Esophagus squamous epithelium (tissue), 5 donors: ENCODE results near the gene NOD1. TPM values are rescaled to one million over a fixed set of nuclear protein-coding genes. Genes with fewer than 3 reads are reported as not detected.

Experiments
- DNase-seq: peaks from one replicate; lab custom pipeline; 2025; lab: John Stamatoyannopoulos, UW
- H3K27ac ChIP-seq, 4 donors: fragments of 200-600 bp; sonication (generic); one replicate each; pipeline ENCODE4 v1.5.1; 2016 to 2019; ENCODE audit warnings: mild to moderate bottlenecking in 1 of 4
- H3K27me3 ChIP-seq, 4 donors: fragments of 200-600 bp; sonication (generic); 1 replicate in 3 of 4; 2 replicates in 1 of 4; pipeline versions ENCODE4 v1.5.1 to v1.6.0; 2017 to 2021; ENCODE audit warnings: antibody characterized with exemption in 1 of 4
- H3K36me3 ChIP-seq, 3 donors: fragments of 200-600 bp; sonication (generic); one replicate each; pipeline ENCODE4 v1.5.1; 2016 to 2019
- H3K4me1 ChIP-seq, 3 donors: fragments of 200-600 bp; sonication (generic); one replicate each; pipeline ENCODE4 v1.5.1; 2017 to 2019
- H3K4me3 ChIP-seq, 4 donors: fragments of 200-600 bp; sonication (generic); 1 replicate in 3 of 4; 2 replicates in 1 of 4; pipeline ENCODE4 v1.5.1; 2016 to 2019; ENCODE audit warnings: mild to moderate bottlenecking in 2 of 4, moderate library complexity in 1 of 4
- H3K9me3 ChIP-seq, 3 donors: fragments of 200-600 bp; sonication (generic); one replicate each; pipeline ENCODE4 v1.5.1; 2016 to 2019
- CTCF ChIP-seq, 6 experiments: fragments of 450-650 bp in 4 of 6; fragments of 200-600 bp in 2 of 6; sonication (generic) in 2 of 6; IDR thresholded peaks; one replicate each; pipeline ENCODE4 v1.5.1; 2016 to 2019; ENCODE audit warnings: antibody characterized with exemption in 6 of 6, mild to moderate bottlenecking in 4 of 6, moderate library complexity in 4 of 6
- POLR2A ChIP-seq, 4 donors: fragments of 450-650 bp; IDR thresholded peaks; one replicate each; pipeline ENCODE4 v1.6.1; 2017; ENCODE audit warnings: antibody characterized with exemption in 4 of 4, mild to moderate bottlenecking in 4 of 4, moderate library complexity in 3 of 4
- WGBS, 2 donors: methylation state at CpG; one replicate each; pipeline ENCODE4 v1.1.5; 2018; 5-methylcytosine and 5-hydroxymethylcytosine counted together
- intact Hi-C: fragments of 100-400 bp; cut with DNase I; formaldehyde crosslinking; loops from one replicate; pipeline ENCODE4 v1.15.0; 2022
- total RNA-seq, 4 donors: library from RNA; depleted of rRNA; stranded (reverse); fragments of >200 nt; gene quantifications; one replicate each; pipeline ENCODE4 v1.1.0, GENCODE V29; 2016
- donor health status: DM: yes; HTN: yes; CAD: no.

Gene NOD1
- total RNA-seq, 4 donors from 2014 or later: 4.2 to 13.0 (median 6.2) TPM

DNA sequence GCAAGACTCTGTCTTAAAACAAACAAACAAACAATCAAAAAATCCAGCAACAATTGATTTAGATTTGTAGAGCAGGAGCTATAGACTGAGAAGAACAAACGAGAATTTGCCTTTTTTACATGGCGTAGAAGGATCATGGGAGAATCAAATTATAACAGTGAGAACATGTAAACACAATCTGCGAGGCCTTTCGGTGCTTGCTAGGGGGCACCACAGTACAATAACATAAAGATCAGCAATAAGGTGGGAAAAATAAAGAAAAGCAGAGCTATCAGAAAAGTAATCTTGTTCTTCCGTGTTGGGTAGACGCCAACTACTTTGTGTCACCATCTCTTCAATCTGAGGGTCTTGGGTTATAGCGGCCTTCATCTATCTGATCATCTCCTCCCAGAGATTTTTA is 82.2 kb downstream of the NOD1 start:
- no peaks in the 10 kb centered on the region for H3K4me1 ChIP-seq
- no peak overlapping the region for H3K4me3 ChIP-seq
- TF ChIP-seq POLR2A (IDR thresholded peaks at IDR 0.05) (no peak), CTCF (IDR thresholded peaks at IDR 0.05) (peak in 1 of 6 experiments; percentile 6)
- H3K27me3 ChIP-seq: no peaks in the 10 kb centered on the region
- H3K9me3 ChIP-seq: no peaks in the 10 kb centered on the region
- no peaks in the 10 kb centered on the region for H3K36me3 ChIP-seq
- intact Hi-C loops: no loop called here
- WGBS, 2 donors: 85 to 91% methylated on average over 7 of the region's 7 CpGs
- H3K27ac ChIP-seq: no peak overlapping the region
- no peak for DNase-seq

GRCh38 chr7:30395676-30396075 is 82.9 kb downstream of the NOD1 start:
- TF ChIP-seq POLR2A (IDR thresholded peaks at IDR 0.05) (no peak), CTCF (IDR thresholded peaks at IDR 0.05) (no peak)
- Histone ChIP-seq H3K4me1 (no peaks in the 10 kb centered on the region), H3K4me3 (no peak overlapping the region), H3K27ac (no peak overlapping the region), H3K9me3 (no peaks in the 10 kb centered on the region), H3K27me3 (no peaks in the 10 kb centered on the region), H3K36me3 (no peaks in the 10 kb centered on the region)
- intact Hi-C loops: no loop called here
- WGBS, 2 donors: 87 to 100% methylated on average over 3 to 4 of the region's 4 CpGs
- no peak for DNase-seq

GRCh38 chr7:30391806-30392205 is 86.8 kb downstream of the NOD1 start:
- no peaks in the 10 kb centered on the region for H3K4me1 ChIP-seq
- H3K4me3 ChIP-seq: no peak overlapping the region
- H3K27me3 ChIP-seq: no peaks in the 10 kb centered on the region
- H3K27ac ChIP-seq: no peak overlapping the region
- no peaks in the 10 kb centered on the region for H3K36me3 ChIP-seq
- intact Hi-C loops: no loop called here
- no peak for TF ChIP-seq CTCF (IDR thresholded peaks at IDR 0.05)
- 94 to 95% methylated on average over 6 of the region's 6 CpGs for WGBS, 2 donors
- DNase-seq: no peak
- H3K9me3 ChIP-seq: no peaks in the 10 kb centered on the region

- TF ChIP-seq CTCF (IDR thresholded peaks at IDR 0.05) (no peak), POLR2A (IDR thresholded peaks at IDR 0.05) (no peak)
- 90 to 96% methylated on average over 8 of the region's 8 CpGs for WGBS, 2 donors
These were observed 87.6 kb downstream of the NOD1 start for GRCh38 chr7:30390736-30391636.

GRCh38 chr7:30389791-30390190 is 88.8 kb downstream of the NOD1 start:
- H3K27me3 ChIP-seq: no peaks in the 10 kb centered on the region
- 76 to 80% methylated on average over 3 of the region's 3 CpGs for WGBS, 2 donors
- TF ChIP-seq CTCF (IDR thresholded peaks at IDR 0.05) (no peak), POLR2A (IDR thresholded peaks at IDR 0.05) (no peak)

More at GRCh38 chr7:30390736-30391636, 87.6 kb downstream of the NOD1 start:
- Histone ChIP-seq H3K4me1 (no peaks in the 10 kb centered on the region), H3K4me3 (no peak overlapping the region), H3K27me3 (no peaks in the 10 kb centered on the region), H3K9me3 (no peaks in the 10 kb centered on the region), H3K36me3 (no peaks in the 10 kb centered on the region), H3K27ac (no peak overlapping the region)
- intact Hi-C loops: no loop called here
- no peak for DNase-seq

More at GRCh38 chr7:30389791-30390190, 88.8 kb downstream of the NOD1 start:
- H3K9me3 ChIP-seq: no peaks in the 10 kb centered on the region
- DNase-seq: no peak
- intact Hi-C loops: no loop called here
- no peaks in the 10 kb centered on the region for H3K36me3 ChIP-seq
- no peak overlapping the region for H3K27ac ChIP-seq
- H3K4me3 ChIP-seq: no peak overlapping the region
- no peaks in the 10 kb centered on the region for H3K4me1 ChIP-seq
